ENCODE results near the gene CCR3.

DNA sequence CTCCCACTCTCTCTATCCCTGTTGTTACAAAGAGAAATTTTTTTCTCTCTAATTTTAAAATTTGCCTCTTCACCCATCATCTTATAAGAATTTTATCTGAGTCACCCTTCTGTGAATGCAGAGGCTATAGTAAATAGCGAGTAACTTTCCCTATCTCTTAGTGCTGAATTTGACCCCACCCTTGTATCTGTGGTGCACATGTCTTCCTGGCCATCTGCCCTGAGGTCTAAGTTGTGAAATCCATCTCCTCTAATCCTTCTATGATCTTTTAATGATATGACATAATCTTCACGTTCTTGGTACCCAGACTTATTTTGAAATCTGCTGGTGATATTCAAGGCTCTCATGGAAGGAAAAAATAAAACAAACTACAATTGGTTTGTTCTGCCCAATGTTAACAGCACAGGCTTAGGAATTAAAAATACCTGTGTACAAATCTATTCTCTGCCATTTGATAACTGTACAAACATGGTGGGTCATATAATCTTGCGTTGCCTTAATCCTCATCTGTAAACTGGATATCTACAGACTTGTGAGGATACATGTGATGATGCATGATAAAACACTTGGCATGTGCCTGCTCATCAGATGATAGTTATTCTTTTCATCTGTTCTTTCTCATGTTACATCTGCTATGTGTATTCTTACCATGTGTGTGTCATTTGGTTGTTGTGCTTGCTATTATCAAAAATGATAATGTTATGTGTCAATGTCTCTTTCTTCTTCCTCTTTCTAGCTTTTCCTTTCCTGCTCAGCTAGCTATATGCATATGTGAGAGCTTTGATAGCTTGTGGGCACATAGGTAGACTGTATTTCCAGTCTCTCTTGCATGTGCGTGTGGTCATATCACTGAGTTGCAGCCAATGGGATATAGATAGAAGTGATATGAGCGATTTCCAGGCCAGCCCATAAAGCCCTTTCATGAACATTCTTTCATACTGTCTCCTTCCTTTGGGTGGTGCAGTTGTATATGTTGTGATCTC lies 13.7 kb upstream of the CCR3 start:
- TF ChIP-seq, protein P1, sequence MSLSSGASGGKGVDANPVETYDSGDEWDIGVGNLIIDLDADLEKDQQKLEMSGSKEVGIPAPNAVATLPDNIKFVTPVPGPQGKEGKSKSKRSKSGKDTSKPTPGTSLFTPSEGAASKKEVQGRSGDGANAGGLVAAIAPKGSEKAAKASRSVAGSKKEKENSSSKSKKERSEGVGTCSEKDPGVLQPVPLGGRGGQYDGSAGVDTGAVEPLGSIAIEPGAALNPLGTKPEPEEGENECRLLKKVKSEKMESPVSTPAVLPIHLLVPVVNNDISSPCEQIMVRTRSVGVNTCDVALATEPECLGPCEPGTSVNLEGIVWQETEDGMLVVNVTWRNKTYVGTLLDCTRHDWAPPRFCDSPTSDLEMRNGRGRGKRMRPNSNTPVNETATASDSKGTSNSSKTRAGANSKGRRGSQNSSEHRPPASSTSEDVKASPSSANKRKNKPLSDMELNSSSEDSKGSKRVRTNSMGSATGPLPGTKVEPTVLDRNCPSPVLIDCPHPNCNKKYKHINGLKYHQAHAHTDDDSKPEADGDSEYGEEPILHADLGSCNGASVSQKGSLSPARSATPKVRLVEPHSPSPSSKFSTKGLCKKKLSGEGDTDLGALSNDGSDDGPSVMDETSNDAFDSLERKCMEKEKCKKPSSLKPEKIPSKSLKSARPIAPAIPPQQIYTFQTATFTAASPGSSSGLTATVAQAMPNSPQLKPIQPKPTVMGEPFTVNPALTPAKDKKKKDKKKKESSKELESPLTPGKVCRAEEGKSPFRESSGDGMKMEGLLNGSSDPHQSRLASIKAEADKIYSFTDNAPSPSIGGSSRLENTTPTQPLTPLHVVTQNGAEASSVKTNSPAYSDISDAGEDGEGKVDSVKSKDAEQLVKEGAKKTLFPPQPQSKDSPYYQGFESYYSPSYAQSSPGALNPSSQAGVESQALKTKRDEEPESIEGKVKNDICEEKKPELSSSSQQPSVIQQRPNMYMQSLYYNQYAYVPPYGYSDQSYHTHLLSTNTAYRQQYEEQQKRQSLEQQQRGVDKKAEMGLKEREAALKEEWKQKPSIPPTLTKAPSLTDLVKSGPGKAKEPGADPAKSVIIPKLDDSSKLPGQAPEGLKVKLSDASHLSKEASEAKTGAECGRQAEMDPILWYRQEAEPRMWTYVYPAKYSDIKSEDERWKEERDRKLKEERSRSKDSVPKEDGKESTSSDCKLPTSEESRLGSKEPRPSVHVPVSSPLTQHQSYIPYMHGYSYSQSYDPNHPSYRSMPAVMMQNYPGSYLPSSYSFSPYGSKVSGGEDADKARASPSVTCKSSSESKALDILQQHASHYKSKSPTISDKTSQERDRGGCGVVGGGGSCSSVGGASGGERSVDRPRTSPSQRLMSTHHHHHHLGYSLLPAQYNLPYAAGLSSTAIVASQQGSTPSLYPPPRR (CRISPR knock-in tag; IDR thresholded peaks at IDR 0.05; ENCODE audit: borderline replicate concordance), result no peak
- TF ChIP-seq, protein P2, sequence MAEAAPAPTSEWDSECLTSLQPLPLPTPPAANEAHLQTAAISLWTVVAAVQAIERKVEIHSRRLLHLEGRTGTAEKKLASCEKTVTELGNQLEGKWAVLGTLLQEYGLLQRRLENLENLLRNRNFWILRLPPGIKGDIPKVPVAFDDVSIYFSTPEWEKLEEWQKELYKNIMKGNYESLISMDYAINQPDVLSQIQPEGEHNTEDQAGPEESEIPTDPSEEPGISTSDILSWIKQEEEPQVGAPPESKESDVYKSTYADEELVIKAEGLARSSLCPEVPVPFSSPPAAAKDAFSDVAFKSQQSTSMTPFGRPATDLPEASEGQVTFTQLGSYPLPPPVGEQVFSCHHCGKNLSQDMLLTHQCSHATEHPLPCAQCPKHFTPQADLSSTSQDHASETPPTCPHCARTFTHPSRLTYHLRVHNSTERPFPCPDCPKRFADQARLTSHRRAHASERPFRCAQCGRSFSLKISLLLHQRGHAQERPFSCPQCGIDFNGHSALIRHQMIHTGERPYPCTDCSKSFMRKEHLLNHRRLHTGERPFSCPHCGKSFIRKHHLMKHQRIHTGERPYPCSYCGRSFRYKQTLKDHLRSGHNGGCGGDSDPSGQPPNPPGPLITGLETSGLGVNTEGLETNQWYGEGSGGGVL (CRISPR knock-in tag; IDR thresholded peaks at IDR 0.05), result no peak
- TF ChIP-seq MLX (CRISPR knock-in tag; conservative IDR thresholded peaks at IDR 0.05), result no peak
- no peak for TF ChIP-seq TEAD2 (tag; IDR thresholded peaks at IDR 0.05)
- no peak for TF ChIP-seq ZNF263 (CRISPR knock-in tag; IDR thresholded peaks at IDR 0.05; ENCODE audit: borderline replicate concordance)
- TF ChIP-seq ZBTB26 (CRISPR knock-in tag; IDR thresholded peaks at IDR 0.05), result no peak
- no peak for TF ChIP-seq ZNF507 (tag; conservative IDR thresholded peaks at IDR 0.05)
- no peak for TF ChIP-seq ZNF785 (CRISPR knock-in tag; IDR thresholded peaks at IDR 0.05)
- TF ChIP-seq JUND (IDR thresholded peaks at IDR 0.05; ENCODE audit: borderline replicate concordance, low read depth, low read length), result 0 out of 2 replicates have a peak, but pooled peaks have one; percentile 5
- no peak; the same call in 2 of the 3 replicates for TF ChIP-seq JUND (tag; IDR thresholded peaks at IDR 0.05; ENCODE audit: borderline replicate concordance, low read depth, low read length)
- no peak for TF ChIP-seq ZEB2 (IDR thresholded peaks at IDR 0.05)
- TF ChIP-seq KAT2B (IDR thresholded peaks at IDR 0.05; ENCODE audit: low read depth, low read length), result no peak
- no peak for TF ChIP-seq CBX8 (IDR thresholded peaks at IDR 0.05; ENCODE audit: borderline replicate concordance, extremely low read depth, low read depth, low read length, poor library complexity, severe bottlenecking)
- no peak for TF ChIP-seq MITF (IDR thresholded peaks at IDR 0.05)
- TF ChIP-seq, protein P3, sequence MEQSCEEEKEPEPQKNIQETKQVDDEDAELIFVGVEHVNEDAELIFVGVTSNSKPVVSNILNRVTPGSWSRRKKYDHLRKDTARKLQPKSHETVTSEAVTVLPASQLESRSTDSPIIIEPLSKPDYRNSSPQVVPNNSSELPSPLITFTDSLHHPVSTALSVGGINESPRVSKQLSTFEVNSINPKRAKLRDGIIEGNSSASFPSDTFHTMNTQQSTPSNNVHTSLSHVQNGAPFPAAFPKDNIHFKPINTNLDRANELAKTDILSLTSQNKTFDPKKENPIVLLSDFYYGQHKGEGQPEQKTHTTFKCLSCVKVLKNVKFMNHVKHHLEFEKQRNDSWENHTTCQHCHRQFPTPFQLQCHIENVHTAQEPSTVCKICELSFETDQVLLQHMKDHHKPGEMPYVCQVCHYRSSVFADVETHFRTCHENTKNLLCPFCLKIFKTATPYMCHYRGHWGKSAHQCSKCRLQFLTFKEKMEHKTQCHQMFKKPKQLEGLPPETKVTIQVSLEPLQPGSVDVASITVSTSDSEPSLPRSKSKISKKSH (CRISPR knock-in tag; IDR thresholded peaks at IDR 0.05), result no peak

Measured in K562 (cell line).